ENCODE results near the gene ST6GALNAC6. TPM values are rescaled to one million over a fixed set of nuclear protein-coding genes. Genes with fewer than 3 reads are reported as not detected.

ST6GALNAC6 gene
- total and polyA plus RNA-seq, 2 donors (not counting 1 experiment from before 2014, with no cell fraction given), result 68.0 to 126 TPM

- intact Hi-C loops (cut with micrococcal nuclease), result loop anchor here (5.0 kb wide), 1 partner anchor 303 kb away; the partner anchor contains the start of gene STXBP1
- POLR2A ChIA-PET, result interaction anchor here (0.6 to 6.4 kb wide), 8 partner anchors 14 to 271 kb away, joined by 3 to 228 read pairs (median 6); partner anchors contain the start of genes ST6GALNAC6 and TOR2A
- H3K4me1 Mint-ChIP-seq, result peaks cover 74% of the 10 kb centered on the region
These were observed 15.9 kb upstream of the ST6GALNAC6 start for GRCh38 chr9:127915325-127915752.

More at GRCh38 chr9:127915325-127915752, 15.9 kb upstream of the ST6GALNAC6 start:
- no peaks in the 10 kb centered on the region for H3K27me3 Mint-ChIP-seq
- H4K20me1 ChIP-seq (ENCODE audit: control insufficient read depth, insufficient read depth, low read length, poor library complexity, severe bottlenecking), result no peaks in the 10 kb centered on the region
- CTCF ChIA-PET, result interaction anchor here (0.9 to 17.3 kb wide), 6 partner anchors 11 to 180 kb away, joined by 3 to 237 read pairs (median 18); partner anchors contain the start of genes SH2D3C and TOR2A
- TF ChIP-seq EZH2 (IDR thresholded peaks at IDR 0.05; ENCODE audit: borderline replicate concordance, insufficient read depth, low read depth, low read length, poor library complexity, severe bottlenecking), result no peak
- TF ChIP-seq CTCF (IDR thresholded peaks at IDR 0.05), result no peak
- no peak for DNase-seq
- peak overlapping the region; percentile 94 for H3K4me3 Mint-ChIP-seq
- peak overlapping the region; percentile 89 to 91 for H3K27ac ChIP-seq (ENCODE audit: low read length in 2 of 2)
- peaks cover 42 to 83% of the 10 kb centered on the region in 2 donors for H3K4me1 ChIP-seq (ENCODE audit: control insufficient read depth in 2 of 2, insufficient read depth in 2 of 2, low read length in 2 of 2)
- H3K4me2 ChIP-seq (replicated peaks; ENCODE audit: low read depth, low read length, poor library complexity, severe bottlenecking), result peak overlapping the region; percentile 100
- H3K4me3 ChIP-seq (ENCODE audit: control extremely low read depth in 1 of 5, extremely low read depth in 1 of 5, insufficient read depth in 1 of 5, low read depth in 2 of 5, low read length in 4 of 5), result peak overlapping the region in 4 of 5 experiments; percentile 4 to 93 (median 27)
- H3K36me3 ChIP-seq (replicated peaks in 1 of 2; ENCODE audit: control extremely low read depth in 1 of 2, control insufficient read depth in 1 of 2, extremely low read depth in 1 of 2, insufficient read depth in 2 of 2, low read length in 1 of 2), result peaks cover 0 to 37% of the 10 kb centered on the region in 2 experiments
- no peaks in the 10 kb centered on the region for H3K27me3 ChIP-seq (replicated peaks in 1 of 4; ENCODE audit: control extremely low read depth in 1 of 4, control insufficient read depth in 3 of 4, insufficient read depth in 4 of 4, low read length in 3 of 4)
- WGBS (ENCODE audit: insufficient coverage), result 48% methylated on average over 3 of the region's 5 CpGs
- ATAC-seq (ENCODE audit: low read depth), result no peak
- H3K27ac Mint-ChIP-seq, result peak overlapping the region; percentile 98
- H2AFZ ChIP-seq (ENCODE audit: insufficient read depth, low read depth, low read length, poor library complexity, severe bottlenecking), result peak overlapping the region; percentile 39
- peaks cover 68% of the 10 kb centered on the region for H3K79me2 ChIP-seq (ENCODE audit: control insufficient read depth, insufficient read depth, low read length)
- no peaks in the 10 kb centered on the region for H3K9me3 ChIP-seq (ENCODE audit: control extremely low read depth in 1 of 3, control insufficient read depth in 2 of 3, insufficient read depth in 1 of 3, low read length in 2 of 3)
- H3K9me3 Mint-ChIP-seq (ENCODE audit: insufficient read depth), result no peaks in the 10 kb centered on the region
- peak overlapping the region; percentile 97 for H3K9ac ChIP-seq (ENCODE audit: low read length)

All from B cell (primary cell).